Activated gamma-delta T cell treated with anti-CD3 and anti-CD28 coated beads, Interleukin-2, amount 50 U/mL, for 16 hours (primary cell): ENCODE measurements around the gene STT3B.

Experiments
- DNase-seq: peaks from one replicate; pipeline ENCODE4 v3.0.0-alpha.2; 2020; ENCODE audit warnings: low read depth

STT3B gene

GRCh38 chr3:31652296-31652695, 119.6 kb downstream of the STT3B start:
- DNase-seq: no peak

GRCh38 chr3:31653464-31653863, 120.7 kb downstream of the STT3B start:
- DNase-seq: no peak

- DNase-seq: no peak
Observed at GRCh38 chr3:31654998-31655397, 122.3 kb downstream of the STT3B start.

GRCh38 chr3:31659246-31659645, 126.5 kb downstream of the STT3B start:
- DNase-seq: no peak

- DNase-seq: no peak
Observed at GRCh38 chr3:31661286-31661685, 128.6 kb downstream of the STT3B start.

- no peak for DNase-seq
Observed at GRCh38 chr3:31661993-31662670, 129.4 kb downstream of the STT3B start.

GRCh38 chr3:31664031-31664430, 131.3 kb downstream of the STT3B start:
- no peak for DNase-seq

- no peak for DNase-seq
Observed at GRCh38 chr3:31667582-31667981, 134.9 kb downstream of the STT3B start.

- no peak for DNase-seq
Observed at GRCh38 chr3:31668242-31668641, 135.5 kb downstream of the STT3B start.

GRCh38 chr3:31670136-31670535, 137.4 kb downstream of the STT3B start:
- DNase-seq: no peak

GRCh38 chr3:31670722-31671121, 138.0 kb downstream of the STT3B start:
- no peak for DNase-seq

- DNase-seq: no peak
Observed at GRCh38 chr3:31671451-31671850, 138.7 kb downstream of the STT3B start.

- no peak for DNase-seq
Observed at GRCh38 chr3:31671976-31672375, 139.3 kb downstream of the STT3B start.

GRCh38 chr3:31673950-31674349, 141.2 kb downstream of the STT3B start:
- no peak for DNase-seq

- DNase-seq: no peak
Observed at GRCh38 chr3:31676556-31676955, 143.8 kb downstream of the STT3B start.

- DNase-seq: no peak
Observed at GRCh38 chr3:31680072-31680870, 147.5 kb downstream of the STT3B start.
